Subcutaneous abdominal adipose tissue (tissue), 5 donors: Measurements from ENCODE around the gene EWSR1.
"Not testable (repeated sequence)": the region's sequence is repeated elsewhere in the genome, so short reads cannot be mapped to it uniquely, and the experiment has no call there.

Experiments
- H3K27ac ChIP-seq: one replicate; pipeline ENCODE4 v1.7.0; 2013; ENCODE audit warnings: low read depth, mild to moderate bottlenecking, inconsistent platforms, low read length, moderate library complexity
- H3K27me3 ChIP-seq, 5 donors: one replicate each; pipeline ENCODE4 v1.7.0; 2013; ENCODE audit warnings: low read length in 5 of 5, inconsistent platforms in 1 of 5; ENCODE audit not compliant: control insufficient read depth in 5 of 5, insufficient read depth in 4 of 5
- H3K36me3 ChIP-seq, 5 donors: one replicate each; pipeline ENCODE4 v1.7.0; 2013; ENCODE audit warnings: low read length in 5 of 5; ENCODE audit not compliant: control insufficient read depth in 5 of 5, insufficient read depth in 5 of 5
- H3K4me1 ChIP-seq, 5 donors: one replicate each; pipeline ENCODE4 v1.7.0; 2013; ENCODE audit warnings: low read length in 5 of 5, mild to moderate bottlenecking in 3 of 5, moderate library complexity in 1 of 5; ENCODE audit not compliant: control insufficient read depth in 5 of 5, insufficient read depth in 5 of 5
- H3K4me3 ChIP-seq, 5 donors: one replicate each; pipeline ENCODE4 v1.7.0; 2013; ENCODE audit warnings: low read length in 5 of 5, low read depth in 1 of 5
- H3K9ac ChIP-seq, 5 donors: one replicate each; pipeline ENCODE4 v1.7.0; 2013; ENCODE audit warnings: low read length in 5 of 5, mild to moderate bottlenecking in 4 of 5, moderate library complexity in 3 of 5
- H3K9me3 ChIP-seq, 5 donors: one replicate each; pipeline ENCODE4 v1.7.0; 2013; ENCODE audit warnings: low read length in 5 of 5; ENCODE audit not compliant: control insufficient read depth in 5 of 5
- donor health status: healthy.
- donor health status: healthy.
- donor health status: healthy.
- donor health status: healthy.
- donor health status: healthy.

Gene EWSR1

GRCh38 chr22:29230972-29231875 is 36.8 kb upstream of the EWSR1 start:
- Histone ChIP-seq H3K36me3 (no peaks in the 10 kb centered on the region), H3K27ac (no peak overlapping the region), H3K4me3 (no peak overlapping the region), H3K9ac (no peak overlapping the region), H3K27me3 (peaks cover 0 to under 1% (median 0%) of the 10 kb centered on the region in 5 donors), H3K9me3 (peaks cover 0 to 6% (median 6%) of the 10 kb centered on the region in 5 donors), H3K4me1 (peaks cover 0 to 20% (median 9%) of the 10 kb centered on the region in 5 donors)

- Histone ChIP-seq H3K9me3 (peaks cover 0 to 6% (median 6%) of the 10 kb centered on the region in 5 donors), H3K9ac (peak overlapping the region in 1 of 5 donors; percentile 30), H3K27ac (no peak overlapping the region), H3K4me3 (no peak overlapping the region), H3K4me1 (peaks cover 0 to 17% (median 8%) of the 10 kb centered on the region in 5 donors), H3K36me3 (no peaks in the 10 kb centered on the region), H3K27me3 (no peaks in the 10 kb centered on the region)
Measured at GRCh38 chr22:29231971-29232959, 35.8 kb upstream of the EWSR1 start.

- H3K4me1 ChIP-seq = peaks cover 0 to 17% (median 8%) of the 10 kb centered on the region in 5 donors
- no peaks in the 10 kb centered on the region for H3K36me3 ChIP-seq
- peaks cover 0 to 6% (median 6%) of the 10 kb centered on the region in 5 donors for H3K9me3 ChIP-seq
- H3K4me3 ChIP-seq = no peak overlapping the region
- no peaks in the 10 kb centered on the region for H3K27me3 ChIP-seq
- H3K27ac ChIP-seq = no peak overlapping the region
- H3K9ac ChIP-seq = no peak overlapping the region
Measured at GRCh38 chr22:29233277-29233877, 34.7 kb upstream of the EWSR1 start.

- not testable (repeated sequence) for H3K27me3 ChIP-seq, H3K4me1 ChIP-seq, H3K4me3 ChIP-seq, H3K36me3 ChIP-seq, H3K9ac ChIP-seq, H3K27ac ChIP-seq
- peaks cover 0 to 12% (median 9%) of the 10 kb centered on the region in 5 donors for H3K9me3 ChIP-seq
Measured at GRCh38 chr22:29240481-29240880, 27.6 kb upstream of the EWSR1 start.

GRCh38 chr22:29243874-29244446 is 24.1 kb upstream of the EWSR1 start:
- H3K36me3 ChIP-seq = no peaks in the 10 kb centered on the region
- H3K9me3 ChIP-seq = peaks cover 0 to 12% (median 9%) of the 10 kb centered on the region in 5 donors
- no peak overlapping the region for H3K9ac ChIP-seq
- H3K4me3 ChIP-seq = no peak overlapping the region
- H3K27me3 ChIP-seq = no peaks in the 10 kb centered on the region
- peaks cover 0 to 3% (median 0%) of the 10 kb centered on the region in 5 donors for H3K4me1 ChIP-seq
- H3K27ac ChIP-seq = no peak overlapping the region

- Histone ChIP-seq H3K27me3 (no peaks in the 10 kb centered on the region), H3K4me1 (peaks cover 0 to 3% (median 0%) of the 10 kb centered on the region in 5 donors), H3K27ac (no peak overlapping the region), H3K36me3 (no peaks in the 10 kb centered on the region), H3K9ac (no peak overlapping the region), H3K9me3 (peaks cover 0 to 12% (median 3%) of the 10 kb centered on the region in 5 donors), H3K4me3 (no peak overlapping the region)
Measured at GRCh38 chr22:29244785-29245625, 23.1 kb upstream of the EWSR1 start.

GRCh38 chr22:29245626-29246385 is 22.3 kb upstream of the EWSR1 start:
- Histone ChIP-seq H3K9ac (no peak overlapping the region), H3K27me3 (no peaks in the 10 kb centered on the region), H3K4me3 (no peak overlapping the region), H3K36me3 (no peaks in the 10 kb centered on the region), H3K4me1 (no peaks in the 10 kb centered on the region), H3K9me3 (peaks cover 0 to 12% (median 3%) of the 10 kb centered on the region in 5 donors), H3K27ac (no peak overlapping the region)

GRCh38 chr22:29247891-29248290 is 20.2 kb upstream of the EWSR1 start:
- not testable (repeated sequence) for H3K4me1 ChIP-seq, H3K36me3 ChIP-seq

More at GRCh38 chr22:29247891-29248290, 20.2 kb upstream of the EWSR1 start:
- not testable (repeated sequence) for H3K4me3 ChIP-seq, H3K9ac ChIP-seq, H3K27ac ChIP-seq, H3K9me3 ChIP-seq, H3K27me3 ChIP-seq
